ENCODE data around the gene SHLD3.

- no peak for TF ChIP-seq CTCF (conservative IDR thresholded peaks at IDR 0.05; ENCODE audit: low read depth, low read length)
- no peak for TF ChIP-seq EZH2 (IDR thresholded peaks at IDR 0.05; ENCODE audit: low read length, unreplicated experiment)
Observed at GRCh38 chr5:65624025-65624570, 729 bp upstream of the SHLD3 start, which contains the start of gene TRIM23.

All from PC-3 (cell line).